ENCODE results near the gene MRTFA.

The MRTFA gene

DNA sequence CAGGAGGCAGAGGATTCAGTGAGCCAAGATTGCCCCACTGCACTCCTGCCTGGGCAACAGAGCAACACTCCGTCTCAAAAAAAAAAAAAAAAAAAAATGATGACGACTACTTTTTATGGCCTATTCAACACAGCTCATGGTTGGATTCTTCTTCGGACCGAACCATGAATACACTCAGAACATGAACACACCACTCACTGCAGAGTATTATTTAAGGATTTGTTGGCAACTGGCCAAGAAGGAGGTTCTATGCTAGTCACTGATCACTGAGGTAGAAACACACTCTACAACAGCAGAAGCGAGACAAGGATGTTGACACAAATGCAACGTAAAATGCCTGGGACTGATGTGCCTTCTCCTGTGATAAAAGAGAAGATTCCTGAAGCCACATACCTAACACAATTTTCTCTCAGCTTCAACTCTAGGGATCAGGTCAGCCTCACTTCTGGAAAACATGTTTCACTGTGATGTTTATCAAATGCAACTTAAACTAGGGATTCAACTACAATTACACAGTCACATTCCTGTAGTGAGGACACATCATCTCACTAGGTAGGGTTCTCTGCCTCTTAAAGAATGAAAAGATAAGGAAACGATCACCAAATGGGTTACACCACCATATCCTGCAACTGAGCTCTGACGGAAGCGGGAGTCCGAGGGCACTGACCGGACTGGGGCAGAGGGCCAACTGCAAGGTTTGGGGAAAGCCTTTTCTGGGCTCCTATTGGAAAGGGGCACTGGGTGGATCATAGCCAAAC is 183.6 kb downstream of the MRTFA start:
- TF ChIP-seq CTCF (IDR thresholded peaks at IDR 0.05; ENCODE audit: control insufficient read depth, insufficient read depth, low read depth, low read length, missing control alignments) = no peak
- H3K4me3 ChIP-seq (ENCODE audit: control insufficient read depth, low read depth, low read length) = no peak overlapping the region
- DNase-seq (ENCODE audit: low read depth) = no peak

GRCh38 chr22:40451210-40451609 is 185.3 kb downstream of the MRTFA start:
- TF ChIP-seq CTCF (IDR thresholded peaks at IDR 0.05; ENCODE audit: control insufficient read depth, insufficient read depth, low read depth, low read length, missing control alignments) = no peak
- DNase-seq (ENCODE audit: low read depth) = no peak
- no peak overlapping the region for H3K4me3 ChIP-seq (ENCODE audit: control insufficient read depth, low read depth, low read length)

DNA sequence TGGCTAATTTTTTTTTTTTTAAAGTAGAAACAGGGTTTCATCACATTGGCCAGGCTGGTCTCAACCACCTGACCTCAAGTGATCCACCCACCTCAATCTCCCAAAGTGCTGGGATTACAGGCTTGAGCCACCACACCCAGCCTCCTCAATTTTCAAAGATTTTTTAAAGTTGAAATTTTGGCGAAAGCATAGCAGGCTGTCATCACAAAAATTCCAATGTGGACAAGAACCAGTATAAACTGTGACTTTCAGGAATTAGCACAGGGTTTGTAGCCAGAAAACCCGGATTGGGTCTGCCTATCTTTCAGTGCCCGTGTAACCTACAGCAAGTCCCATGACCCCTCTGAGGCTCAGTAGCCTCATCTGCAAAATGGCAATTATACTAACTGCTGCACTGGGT is 185.9 kb downstream of the MRTFA start:
- no peak for TF ChIP-seq CTCF (IDR thresholded peaks at IDR 0.05; ENCODE audit: control insufficient read depth, insufficient read depth, low read depth, low read length, missing control alignments)
- no peak overlapping the region for H3K4me3 ChIP-seq (ENCODE audit: control insufficient read depth, low read depth, low read length)
- no peak for DNase-seq (ENCODE audit: low read depth)

GRCh38 chr22:40449676-40450035 is 186.9 kb downstream of the MRTFA start:
- H3K4me3 ChIP-seq (ENCODE audit: control insufficient read depth, low read depth, low read length) = no peak overlapping the region

GRCh38 chr22:40446203-40446602 is 190.3 kb downstream of the MRTFA start:
- no peak overlapping the region for H3K4me3 ChIP-seq (ENCODE audit: control insufficient read depth, low read depth, low read length)
- no peak for TF ChIP-seq CTCF (IDR thresholded peaks at IDR 0.05; ENCODE audit: control insufficient read depth, insufficient read depth, low read depth, low read length, missing control alignments)
- no peak for DNase-seq (ENCODE audit: low read depth)

More at GRCh38 chr22:40449676-40450035, 186.9 kb downstream of the MRTFA start:
- TF ChIP-seq CTCF (IDR thresholded peaks at IDR 0.05; ENCODE audit: control insufficient read depth, insufficient read depth, low read depth, low read length, missing control alignments) = no peak
- peak; percentile 29 for DNase-seq (ENCODE audit: low read depth)

DNA sequence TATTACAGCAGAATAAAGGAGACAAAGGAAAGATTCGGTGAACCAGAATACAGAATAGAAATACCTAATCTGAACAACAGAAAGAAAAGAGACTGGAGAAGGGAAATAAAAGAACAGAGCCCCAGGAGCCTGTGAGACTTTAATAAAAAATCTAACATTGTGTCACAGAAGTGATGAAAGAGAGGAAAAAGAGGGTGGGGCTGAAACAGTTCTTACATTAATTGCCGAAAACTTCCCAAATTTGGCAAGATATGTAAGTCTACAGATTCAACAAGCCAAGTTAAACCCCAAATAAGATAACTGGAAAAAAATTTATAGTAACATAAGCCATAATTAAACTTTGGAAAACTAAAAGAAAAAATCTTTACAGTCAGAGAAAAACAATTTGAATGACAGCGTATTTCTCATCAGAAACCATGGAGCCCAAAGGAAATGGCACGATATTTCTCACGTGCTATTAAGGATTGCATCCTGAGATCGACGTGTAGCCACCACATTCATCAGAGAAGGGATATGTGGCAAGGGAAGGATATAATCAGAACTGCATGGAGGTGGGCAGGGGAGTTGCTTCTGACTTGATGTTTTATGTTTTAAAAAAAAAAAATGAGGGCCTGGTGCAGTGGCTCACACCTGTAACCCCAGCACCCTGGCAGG is 192.2 kb downstream of the MRTFA start:
- no peak for DNase-seq (ENCODE audit: low read depth)
- H3K4me3 ChIP-seq (ENCODE audit: control insufficient read depth, low read depth, low read length) = no peak overlapping the region
- TF ChIP-seq CTCF (IDR thresholded peaks at IDR 0.05; ENCODE audit: control insufficient read depth, insufficient read depth, low read depth, low read length, missing control alignments) = no peak
